ENCODE results near the gene DDTL. TPM values are rescaled to one million over a fixed set of nuclear protein-coding genes. Genes with fewer than 3 reads are reported as not detected.
"Not testable (repeated sequence)": the region's sequence is repeated elsewhere in the genome, so short reads cannot be mapped to it uniquely, and the experiment has no call there.

Gene DDTL
- 1.1 TPM in 1 of 2 replicates, not detected in the other for total RNA-seq (2014; rRNA removed; shearing (Covaris generic))

DNA sequence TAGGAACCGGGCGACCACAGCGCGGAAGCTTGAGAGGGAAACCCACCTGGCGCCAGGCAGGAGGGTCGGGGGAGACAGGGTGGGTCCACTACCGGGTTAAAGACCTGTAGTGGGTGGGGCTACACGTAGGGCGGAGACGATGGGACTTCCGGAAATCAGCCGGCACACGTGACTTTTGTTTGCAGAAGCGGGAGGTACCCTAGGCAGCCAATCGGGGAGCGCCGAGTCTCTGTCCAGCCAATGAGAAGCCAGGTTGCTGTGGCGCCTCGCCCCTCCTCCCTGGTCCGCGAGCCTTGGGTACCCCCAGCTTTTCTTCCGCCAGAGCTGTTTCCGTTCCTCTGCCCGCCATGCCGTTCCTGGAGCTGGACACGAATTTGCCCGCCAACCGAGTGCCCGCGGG lies at the start of gene DDTL:
TSS of gene DDTL (plus strand) at position 321 of the 400 bp plus-strand sequence. CDS start at position 348, 27 bp downstream.
- not testable (repeated sequence) for H3K4me1 ChIP-seq (replicated peaks); H3K27ac ChIP-seq

DNA sequence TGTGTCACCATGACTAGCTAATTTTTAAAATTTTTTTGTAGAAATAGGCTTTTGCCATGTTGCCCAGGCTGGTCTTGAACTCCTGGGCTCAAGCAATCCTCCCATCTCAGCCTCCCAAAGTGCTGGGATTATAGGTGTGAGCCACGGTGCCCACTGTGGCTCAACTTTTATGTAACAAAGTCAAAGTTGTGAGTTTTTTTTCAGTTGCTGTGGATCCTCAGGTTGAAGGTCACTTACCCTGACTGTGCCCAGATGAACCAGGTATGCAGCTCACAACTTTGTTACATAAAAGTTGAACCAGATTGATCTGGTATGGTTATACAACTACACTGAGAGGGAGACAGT lies 46.4 kb upstream of the DDTL start:
- H3K27ac ChIP-seq: peak overlapping the region; percentile 64
- H3K36me3 ChIP-seq: peaks cover 30% of the 10 kb centered on the region
- not testable (repeated sequence) for H3K4me3 ChIP-seq; H3K27me3 ChIP-seq (replicated peaks); DNase-seq (ENCODE audit: low read depth in 1 of 2, low spot score in 2 of 2); H3K9me3 ChIP-seq (replicated peaks)
- peaks cover 26% of the 10 kb centered on the region for H3K4me1 ChIP-seq (replicated peaks)

More for the DNA sequence above, at the start of gene DDTL:
- not testable (repeated sequence) for H3K4me3 ChIP-seq; H3K27me3 ChIP-seq (replicated peaks); DNase-seq (ENCODE audit: low read depth in 1 of 2, low spot score in 2 of 2); H3K9me3 ChIP-seq (replicated peaks)
- H3K36me3 ChIP-seq: peaks cover 26% of the 10 kb centered on the region

DNA sequence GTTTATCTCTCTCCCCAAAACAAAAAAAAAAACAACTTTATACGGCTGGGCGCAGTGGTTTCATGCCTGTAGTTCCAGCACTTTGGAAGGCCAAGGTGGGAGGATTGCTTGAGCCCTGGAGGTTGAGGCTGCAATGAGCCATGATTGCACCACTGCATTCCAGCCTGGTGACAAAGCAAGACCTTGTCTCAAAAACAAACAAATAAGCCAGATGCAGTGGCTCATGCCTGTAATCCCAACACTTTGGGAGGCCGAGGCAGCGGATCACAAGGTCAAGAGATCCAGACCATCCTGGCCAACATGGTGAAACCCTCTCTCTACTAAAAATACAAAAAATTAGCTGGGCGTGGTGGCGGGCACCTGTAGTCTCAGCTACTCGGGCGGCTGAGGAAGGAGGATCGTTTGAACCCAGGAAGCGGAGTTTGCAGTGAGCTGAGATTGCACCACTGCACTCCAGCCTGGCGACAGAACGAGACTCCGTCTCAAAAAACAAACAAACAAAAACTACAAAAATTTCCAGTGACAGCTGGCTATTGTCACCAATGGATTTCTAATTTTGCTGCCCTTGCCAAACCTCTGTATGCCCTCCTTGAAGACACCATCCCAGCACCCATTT lies 45.0 kb upstream of the DDTL start:
- peaks cover 40% of the 10 kb centered on the region for H3K36me3 ChIP-seq
- H3K9me3 ChIP-seq (replicated peaks); H3K27me3 ChIP-seq (replicated peaks); H3K4me3 ChIP-seq: not testable (repeated sequence)
- peaks cover 26% of the 10 kb centered on the region for H3K4me1 ChIP-seq (replicated peaks)
- peak; percentile 46 to 71 for DNase-seq (ENCODE audit: low read depth in 1 of 2, low spot score in 2 of 2)
- H3K27ac ChIP-seq: peak overlapping the region; percentile 54

DNA sequence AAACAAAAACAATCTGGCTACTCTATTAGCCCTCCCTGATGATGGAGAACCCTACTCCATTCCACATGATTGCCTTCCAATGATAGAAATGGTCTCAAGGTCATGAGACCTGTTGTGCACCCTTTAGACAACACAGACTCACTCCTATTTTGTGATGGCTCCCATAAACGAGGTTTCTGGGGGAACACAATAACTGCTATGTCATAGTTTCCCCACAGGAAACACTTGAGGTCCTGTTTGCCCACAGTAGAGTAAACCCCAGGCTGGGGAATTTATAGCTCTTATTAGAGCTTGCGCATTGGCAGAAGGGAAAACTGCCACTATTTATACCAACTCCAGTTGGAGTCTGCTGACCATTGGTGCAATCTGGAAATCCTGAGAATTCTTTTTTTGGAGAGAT lies 43.8 kb upstream of the DDTL start:
- no peak for DNase-seq (ENCODE audit: low read depth in 1 of 2, low spot score in 2 of 2)
- peaks cover 7% of the 10 kb centered on the region for H3K9me3 ChIP-seq (replicated peaks)
- peaks cover 46% of the 10 kb centered on the region for H3K36me3 ChIP-seq
- peaks cover 26% of the 10 kb centered on the region for H3K4me1 ChIP-seq (replicated peaks)
- H3K27ac ChIP-seq: no peak overlapping the region
- no peak overlapping the region for H3K4me3 ChIP-seq
- no peaks in the 10 kb centered on the region for H3K27me3 ChIP-seq (replicated peaks)

DNA sequence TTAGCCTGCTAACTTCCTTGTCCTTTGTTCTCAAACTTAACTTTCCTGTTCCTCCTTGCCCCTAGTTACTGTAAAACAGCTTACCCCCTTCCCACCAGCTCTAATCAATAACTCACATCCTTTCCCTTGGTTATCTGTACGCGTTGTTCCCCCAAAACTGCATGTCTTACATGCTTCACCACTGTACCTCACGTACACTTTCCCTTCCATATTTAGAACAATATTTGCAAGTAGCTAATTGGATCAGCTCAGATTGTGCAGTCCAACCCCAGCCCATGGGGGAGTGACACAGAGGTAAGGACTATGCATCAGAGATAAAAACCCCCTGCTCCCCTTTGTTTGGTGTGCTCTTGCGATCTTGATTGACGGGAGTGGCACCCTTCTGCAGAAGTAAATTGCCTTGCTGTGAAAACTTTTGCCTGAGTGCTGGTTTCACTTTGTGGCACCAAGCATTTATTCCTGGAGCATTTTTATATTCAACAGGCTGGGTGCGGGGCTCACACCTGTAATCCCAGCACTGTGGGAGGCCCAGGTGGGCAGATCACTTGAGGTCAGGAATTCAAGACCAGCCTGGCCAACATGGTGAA lies 41.6 kb upstream of the DDTL start:
- H3K4me1 ChIP-seq (replicated peaks): peaks cover 18% of the 10 kb centered on the region
- H3K4me3 ChIP-seq: no peak overlapping the region
- H3K27ac ChIP-seq: no peak overlapping the region
- peaks cover 46% of the 10 kb centered on the region for H3K36me3 ChIP-seq
- H3K27me3 ChIP-seq (replicated peaks): no peaks in the 10 kb centered on the region
- peaks cover 7% of the 10 kb centered on the region for H3K9me3 ChIP-seq (replicated peaks)
- no peak for DNase-seq (ENCODE audit: low read depth in 1 of 2, low spot score in 2 of 2)

DNA sequence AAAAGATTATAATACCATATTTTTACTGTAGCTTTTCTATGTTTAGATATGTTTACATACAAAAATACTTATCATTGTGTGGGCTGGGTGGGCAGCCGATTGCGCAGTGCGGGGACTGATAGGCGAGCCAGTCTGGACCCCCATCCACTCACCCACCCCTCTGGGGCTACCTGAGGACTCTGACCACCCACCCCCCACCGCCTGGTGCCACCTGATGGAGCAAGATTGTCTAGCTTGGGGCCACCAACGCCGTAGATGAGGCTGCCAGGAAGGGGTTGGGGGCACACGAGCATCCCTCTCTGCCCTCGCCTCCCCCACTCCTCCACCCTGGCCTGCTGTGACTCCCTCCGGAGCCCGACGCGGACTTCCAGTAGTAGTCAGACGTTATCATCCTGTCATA lies 40.1 kb upstream of the DDTL start:
- H3K36me3 ChIP-seq: peaks cover 40% of the 10 kb centered on the region
- no peaks in the 10 kb centered on the region for H3K27me3 ChIP-seq (replicated peaks)
- DNase-seq (ENCODE audit: low read depth in 1 of 2, low spot score in 2 of 2): no peak
- H3K4me3 ChIP-seq: no peak overlapping the region
- H3K4me1 ChIP-seq (replicated peaks): peaks cover 9% of the 10 kb centered on the region
- H3K9me3 ChIP-seq (replicated peaks): peaks cover 7% of the 10 kb centered on the region
- H3K27ac ChIP-seq: no peak overlapping the region

DNA sequence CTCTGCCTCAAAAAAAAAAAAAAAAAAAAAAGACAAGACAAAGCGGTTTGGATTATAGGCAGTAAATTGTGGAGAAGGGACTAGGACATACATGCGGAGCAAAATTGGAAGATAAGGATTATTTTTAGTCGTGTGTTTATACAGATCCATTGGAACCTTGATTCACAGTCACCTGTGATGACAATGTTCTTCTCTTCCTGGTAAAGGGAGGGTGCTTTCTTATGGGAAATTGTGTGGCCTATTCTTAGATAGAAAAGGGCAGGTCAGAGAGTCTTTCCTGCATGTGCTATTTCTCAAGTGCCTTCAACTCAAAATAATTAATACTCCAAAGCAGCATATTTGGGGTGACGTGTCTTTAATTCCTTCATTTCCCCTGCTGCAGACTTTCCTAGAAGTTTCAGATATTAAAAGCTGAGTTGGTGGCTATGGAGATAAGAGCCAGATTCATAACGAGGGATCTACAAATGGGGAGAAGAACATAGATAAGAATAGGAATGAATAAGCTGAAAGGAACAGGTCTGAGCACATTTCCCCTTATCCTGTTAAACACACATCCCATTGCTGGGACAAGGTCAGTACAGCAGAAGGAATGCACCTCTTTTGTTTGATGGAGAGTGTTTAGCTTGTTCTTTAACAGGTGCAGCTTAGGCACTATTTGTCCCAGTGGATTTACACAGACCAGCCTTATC lies 28.2 kb upstream of the DDTL start:
- H3K36me3 ChIP-seq: no peaks in the 10 kb centered on the region
- H3K27me3 ChIP-seq (replicated peaks): no peaks in the 10 kb centered on the region
- no peak overlapping the region for H3K4me3 ChIP-seq
- H3K4me1 ChIP-seq (replicated peaks): no peaks in the 10 kb centered on the region
- H3K9me3 ChIP-seq (replicated peaks): no peaks in the 10 kb centered on the region
- DNase-seq (ENCODE audit: low read depth in 1 of 2, low spot score in 2 of 2): no peak
- H3K27ac ChIP-seq: no peak overlapping the region

DNA sequence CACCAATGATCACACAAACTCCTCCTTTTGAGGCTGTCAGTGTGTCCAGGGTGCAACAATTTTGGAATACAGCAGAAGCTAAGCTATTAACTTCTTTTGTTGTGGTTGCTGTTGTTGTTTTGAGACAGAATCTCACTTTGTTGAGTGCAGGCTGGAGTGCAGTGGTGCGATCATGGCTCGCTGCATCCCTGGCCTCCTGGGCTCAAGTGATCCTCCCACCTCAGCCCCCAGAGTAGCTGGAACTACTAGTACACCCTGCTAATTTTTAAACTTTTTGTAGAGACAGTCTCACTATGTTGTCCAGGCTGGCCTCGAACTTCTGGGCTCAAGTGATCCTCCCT lies 27.7 kb upstream of the DDTL start:
- Histone ChIP-seq H3K9me3 (replicated peaks) (no peaks in the 10 kb centered on the region), H3K36me3 (no peaks in the 10 kb centered on the region), H3K27me3 (replicated peaks) (no peaks in the 10 kb centered on the region), H3K4me1 (replicated peaks) (no peaks in the 10 kb centered on the region), H3K4me3 (no peak overlapping the region), H3K27ac (no peak overlapping the region)
- no peak for DNase-seq (ENCODE audit: low read depth in 1 of 2, low spot score in 2 of 2)

DNA sequence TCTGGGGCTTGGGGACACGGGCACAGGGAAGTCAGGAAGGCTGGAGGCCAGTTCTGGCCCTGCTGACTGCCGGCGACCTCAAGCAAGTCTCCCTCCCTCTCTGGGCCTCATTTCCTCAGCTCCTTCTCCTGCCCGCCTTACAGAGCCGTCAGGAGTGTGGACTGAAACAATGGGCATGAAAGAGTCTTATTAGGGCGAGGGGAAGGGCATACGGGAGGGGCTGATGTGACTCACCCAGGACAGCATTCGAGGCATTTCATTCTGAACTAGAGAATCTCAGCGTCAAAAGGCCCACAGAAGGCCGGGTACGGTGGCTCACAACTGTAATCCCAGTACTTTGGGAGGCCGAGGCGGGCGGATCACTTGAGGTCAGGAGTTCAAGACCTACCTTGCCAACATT lies 26.5 kb upstream of the DDTL start:
- not testable (repeated sequence) for DNase-seq (ENCODE audit: low read depth in 1 of 2, low spot score in 2 of 2)

DNA sequence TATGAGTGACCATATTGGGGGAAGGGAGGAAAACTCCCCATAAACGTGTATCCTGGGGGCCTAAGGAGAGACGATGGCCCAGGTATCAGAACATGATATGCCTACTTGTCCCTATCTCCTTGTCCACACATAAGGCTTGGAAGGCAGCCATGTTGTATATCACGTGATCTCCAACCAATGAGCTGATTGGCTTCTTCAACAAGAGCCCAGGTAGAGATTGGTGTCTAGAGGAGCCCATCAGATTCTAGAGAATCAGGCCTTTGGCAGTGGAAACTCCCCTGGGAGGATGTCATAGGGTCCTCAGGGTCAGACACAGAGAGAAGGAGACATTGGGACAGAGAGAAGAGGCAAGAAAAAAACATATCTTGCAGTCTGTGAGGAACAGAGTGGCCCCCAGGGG lies 19.3 kb upstream of the DDTL start:
- not testable (repeated sequence) for H3K4me3 ChIP-seq; H3K36me3 ChIP-seq; H3K27me3 ChIP-seq (replicated peaks); DNase-seq (ENCODE audit: low read depth in 1 of 2, low spot score in 2 of 2); H3K9me3 ChIP-seq (replicated peaks); H3K27ac ChIP-seq; H3K4me1 ChIP-seq (replicated peaks)

More for the DNA sequence above, 26.5 kb upstream of the DDTL start:
- not testable (repeated sequence) for H3K36me3 ChIP-seq; H3K27ac ChIP-seq; H3K4me3 ChIP-seq; H3K4me1 ChIP-seq (replicated peaks); H3K9me3 ChIP-seq (replicated peaks); H3K27me3 ChIP-seq (replicated peaks)

DNA sequence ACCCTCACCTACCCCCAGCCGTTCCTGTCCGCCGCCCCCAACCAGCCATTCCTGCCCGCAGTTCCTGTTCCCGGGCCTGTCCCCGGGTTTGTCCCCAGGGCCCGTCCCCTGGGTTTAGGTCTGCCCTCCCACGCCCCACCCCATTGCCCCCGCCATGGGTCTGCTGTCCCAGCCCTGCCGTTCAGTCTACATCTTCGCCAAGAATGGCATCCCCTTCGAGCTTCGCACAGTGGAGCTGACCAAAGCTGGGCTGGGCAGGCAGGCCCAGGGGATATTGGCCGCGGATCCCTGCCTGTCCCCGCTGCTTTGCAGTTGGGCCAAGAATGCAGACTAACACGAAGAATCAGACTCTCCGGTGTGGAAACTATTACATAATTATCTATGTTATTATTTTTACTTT lies 16.9 kb upstream of the DDTL start:
- not testable (repeated sequence) for H3K27me3 ChIP-seq (replicated peaks); H3K4me1 ChIP-seq (replicated peaks); H3K27ac ChIP-seq; DNase-seq (ENCODE audit: low read depth in 1 of 2, low spot score in 2 of 2); H3K4me3 ChIP-seq; H3K9me3 ChIP-seq (replicated peaks); H3K36me3 ChIP-seq

DNA sequence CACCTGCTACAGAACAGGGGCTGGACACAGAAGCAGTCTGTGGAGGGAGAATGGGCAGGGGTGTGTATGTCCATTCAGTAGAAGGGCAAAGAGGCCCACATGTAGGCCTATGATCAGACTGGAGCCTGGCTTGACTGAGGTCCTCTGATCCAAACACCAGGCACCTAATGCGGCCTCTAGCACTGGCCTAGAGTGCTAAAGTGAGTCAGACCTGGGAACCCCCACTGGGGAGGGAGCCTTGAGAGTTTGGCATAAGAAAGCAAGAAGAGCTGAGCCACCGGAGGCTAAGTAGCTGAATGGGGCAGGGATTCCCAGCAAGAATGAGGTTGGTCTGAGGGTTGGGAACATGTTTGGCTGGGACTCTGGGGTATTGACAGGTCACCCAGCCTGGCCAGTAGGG lies 15.3 kb upstream of the DDTL start:
- H3K27me3 ChIP-seq (replicated peaks); H3K36me3 ChIP-seq; DNase-seq (ENCODE audit: low read depth in 1 of 2, low spot score in 2 of 2); H3K27ac ChIP-seq; H3K4me3 ChIP-seq; H3K9me3 ChIP-seq (replicated peaks); H3K4me1 ChIP-seq (replicated peaks): not testable (repeated sequence)

DNA sequence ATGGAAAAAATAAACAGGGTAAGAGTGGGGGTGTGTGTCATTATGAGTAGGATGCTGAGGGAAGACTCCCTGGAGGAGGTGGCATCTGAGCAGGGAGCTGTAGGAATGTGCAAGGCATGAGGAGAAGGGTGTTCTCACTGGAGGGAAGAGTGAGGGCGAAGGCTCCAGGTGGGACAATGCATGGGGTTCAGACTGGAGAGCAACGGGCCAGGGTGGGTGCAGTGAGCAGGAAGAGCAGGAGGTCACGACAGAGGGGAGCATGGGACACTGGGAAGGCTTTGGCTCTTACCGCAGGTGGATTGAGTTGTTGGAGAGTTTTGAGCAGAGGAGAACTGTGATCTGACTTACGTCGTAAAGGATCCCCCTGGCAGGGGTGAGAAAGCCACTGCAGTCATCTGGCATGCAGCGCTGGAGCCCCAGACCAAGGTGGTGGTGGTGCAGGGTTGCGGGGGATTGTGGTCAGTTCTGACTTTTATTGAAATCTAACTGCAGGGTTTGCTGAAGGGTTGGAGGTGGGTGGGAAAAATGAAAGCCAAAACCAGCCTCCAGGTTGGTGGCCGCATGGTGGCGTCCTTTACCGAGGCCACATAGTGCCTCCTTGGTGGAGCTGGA lies 13.8 kb upstream of the DDTL start:
- not testable (repeated sequence) for H3K9me3 ChIP-seq (replicated peaks); H3K36me3 ChIP-seq; DNase-seq (ENCODE audit: low read depth in 1 of 2, low spot score in 2 of 2); H3K27me3 ChIP-seq (replicated peaks); H3K4me3 ChIP-seq; H3K27ac ChIP-seq; H3K4me1 ChIP-seq (replicated peaks)

DNA sequence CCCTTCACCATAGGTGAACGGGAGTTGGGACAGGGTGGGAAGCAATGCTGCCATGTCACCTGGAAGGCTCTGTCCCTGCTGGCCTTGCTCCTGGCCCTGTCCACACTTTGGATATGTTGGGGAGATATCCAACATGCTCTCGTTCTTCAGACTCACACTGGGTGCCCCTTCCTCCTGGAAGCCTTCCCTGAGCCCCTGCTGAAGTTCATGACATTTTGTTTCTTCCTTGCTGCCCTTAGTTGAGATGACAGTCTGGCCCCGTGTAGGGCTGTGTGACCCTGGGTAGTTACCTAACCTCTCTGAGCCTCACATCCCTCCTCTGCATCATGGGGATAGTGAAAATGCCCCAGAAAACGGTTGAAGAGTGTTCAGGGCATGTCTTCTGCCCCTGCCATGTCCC lies 13.2 kb upstream of the DDTL start:
- not testable (repeated sequence) for H3K4me1 ChIP-seq (replicated peaks); DNase-seq (ENCODE audit: low read depth in 1 of 2, low spot score in 2 of 2); H3K9me3 ChIP-seq (replicated peaks)

More for the DNA sequence above, 13.2 kb upstream of the DDTL start:
- not testable (repeated sequence) for H3K4me3 ChIP-seq; H3K27ac ChIP-seq; H3K36me3 ChIP-seq; H3K27me3 ChIP-seq (replicated peaks)

Data from SJSA1 (cell line).